T-cell (primary cell): Measurements from ENCODE around the gene KRTAP10-7. TPM values are rescaled to one million over a fixed set of nuclear protein-coding genes. Genes with fewer than 3 reads are reported as not detected.

Source experiments
- ATAC-seq, 4 experiments: fragments of 200-7000 bp in 3 of 4; fragments of 150-1000 bp in 1 of 4; cut with Tn5 transposase; replicated peaks in 1 of 4; 1 replicate in 3 of 4; 2 replicates in 1 of 4; pipeline ENCODE4 v1.10.0; 2021; ENCODE audit warnings: moderate library complexity in 3 of 4, mild to moderate bottlenecking in 2 of 4, moderate number of reproducible peaks in 1 of 4
- CTCF ChIA-PET, 2 donors: fragments of 300-600 bp; sonication (Branson Sonifier 250); formaldehyde crosslinking; loops; one replicate each; lab custom pipeline; 2022; ENCODE audit warnings: antibody characterized with exemption in 2 of 2; lab: Charles Lee
- POLR2A ChIA-PET, 2 donors: fragments of 300-600 bp; sonication (Branson Sonifier 250); formaldehyde crosslinking; loops; one replicate each; lab custom pipeline; 2022; ENCODE audit warnings: antibody characterized with exemption in 2 of 2; lab: Charles Lee
- DNase-seq, 35 experiments: peaks; one replicate each; pipeline versions ENCODE4 v3.0.0 to v3.0.0-alpha.2; 2013 to 2023
- H3K27ac ChIP-seq: one replicate; pipeline ENCODE4 v1.5.1; 2013; ENCODE audit warnings: low read length
- H3K27me3 ChIP-seq, 2 experiments: replicated peaks in 1 of 2; 1 replicate in 1 of 2; 2 replicates in 1 of 2; pipeline versions ENCODE4 v1.6.1 to v1.7.0; 2013; ENCODE audit warnings: low read length in 1 of 2, mixed read lengths in 1 of 2; ENCODE audit not compliant: control insufficient read depth in 2 of 2, insufficient read depth in 2 of 2; ENCODE audit errors: extremely low read depth in 1 of 2
- H3K36me3 ChIP-seq, 2 donors: 1 replicate in 1 of 2; 2 replicates in 1 of 2; pipeline versions ENCODE4 v1.6.1 to v1.7.0; 2013; ENCODE audit warnings: low read length in 1 of 2; ENCODE audit not compliant: control insufficient read depth in 2 of 2, insufficient read depth in 1 of 2; ENCODE audit errors: extremely low read depth in 1 of 2
- H3K4me1 ChIP-seq, 2 experiments: 1 replicate in 1 of 2; 2 replicates in 1 of 2; pipeline versions ENCODE4 v1.6.1 to v1.7.0; 2013; ENCODE audit warnings: low read length in 2 of 2, mixed read lengths in 1 of 2; ENCODE audit not compliant: insufficient read depth in 2 of 2, control insufficient read depth in 1 of 2; ENCODE audit errors: extremely low read depth in 1 of 2
- H3K4me3 ChIP-seq, 2 donors: 1 replicate in 1 of 2; 2 replicates in 1 of 2; pipeline versions ENCODE4 v1.5.1 to v1.7.0; 2013; ENCODE audit warnings: mild to moderate bottlenecking in 2 of 2, low read length in 1 of 2, moderate library complexity in 1 of 2; ENCODE audit not compliant: control insufficient read depth in 1 of 2; ENCODE audit errors: extremely low read depth in 1 of 2
- H3K9me3 ChIP-seq: 2 replicates; pipeline ENCODE4 v1.7.0; 2013
- H3K27ac Mint-ChIP-seq, 2 donors: one replicate each; pipeline ENCODE4 v1.8.0; 2020 to 2021; ENCODE audit warnings: mild to moderate bottlenecking in 2 of 2, mixed read lengths in 2 of 2
- H3K27me3 Mint-ChIP-seq, 2 donors: one replicate each; pipeline ENCODE4 v1.8.0; 2021 to 2022; ENCODE audit warnings: mixed read lengths in 2 of 2
- H3K36me3 Mint-ChIP-seq: one replicate; pipeline ENCODE4 v1.8.0; 2021; ENCODE audit warnings: mixed read lengths
- H3K4me1 Mint-ChIP-seq, 3 donors: one replicate each; pipeline ENCODE4 v1.8.0; 2020 to 2022; ENCODE audit warnings: mixed read lengths in 3 of 3, mild to moderate bottlenecking in 1 of 3
- H3K4me3 Mint-ChIP-seq, 3 donors: one replicate each; pipeline ENCODE4 v1.8.0; 2020 to 2022; ENCODE audit warnings: mild to moderate bottlenecking in 3 of 3, mixed read lengths in 3 of 3, moderate library complexity in 3 of 3
- H3K9me3 Mint-ChIP-seq, 3 donors: one replicate each; pipeline ENCODE4 v1.8.0; 2020 to 2022; ENCODE audit warnings: mixed read lengths in 3 of 3
- WGBS: methylation state at CpG from one replicate; pipeline ENCODE4 v1.1.5; 2013; ENCODE audit warnings: missing lambda C conversion rate; ENCODE audit not compliant: insufficient coverage; 5-methylcytosine and 5-hydroxymethylcytosine counted together
- total RNA-seq, 35 experiments: library from RNA in 6 of 35; stranded (reverse) in 6 of 35; fragments of 120-200 nt in 1 of 35; gene quantifications; one replicate each; pipeline versions ENCODE4 v1.2.1 to v1.2.4 and lab custom pipeline; 2013 to 2026

The KRTAP10-7 gene
- total RNA-seq, 5 donors from 2014 or later (not counting 1 experiment from before 2014, with no cell fraction given) = not detected

DNA sequence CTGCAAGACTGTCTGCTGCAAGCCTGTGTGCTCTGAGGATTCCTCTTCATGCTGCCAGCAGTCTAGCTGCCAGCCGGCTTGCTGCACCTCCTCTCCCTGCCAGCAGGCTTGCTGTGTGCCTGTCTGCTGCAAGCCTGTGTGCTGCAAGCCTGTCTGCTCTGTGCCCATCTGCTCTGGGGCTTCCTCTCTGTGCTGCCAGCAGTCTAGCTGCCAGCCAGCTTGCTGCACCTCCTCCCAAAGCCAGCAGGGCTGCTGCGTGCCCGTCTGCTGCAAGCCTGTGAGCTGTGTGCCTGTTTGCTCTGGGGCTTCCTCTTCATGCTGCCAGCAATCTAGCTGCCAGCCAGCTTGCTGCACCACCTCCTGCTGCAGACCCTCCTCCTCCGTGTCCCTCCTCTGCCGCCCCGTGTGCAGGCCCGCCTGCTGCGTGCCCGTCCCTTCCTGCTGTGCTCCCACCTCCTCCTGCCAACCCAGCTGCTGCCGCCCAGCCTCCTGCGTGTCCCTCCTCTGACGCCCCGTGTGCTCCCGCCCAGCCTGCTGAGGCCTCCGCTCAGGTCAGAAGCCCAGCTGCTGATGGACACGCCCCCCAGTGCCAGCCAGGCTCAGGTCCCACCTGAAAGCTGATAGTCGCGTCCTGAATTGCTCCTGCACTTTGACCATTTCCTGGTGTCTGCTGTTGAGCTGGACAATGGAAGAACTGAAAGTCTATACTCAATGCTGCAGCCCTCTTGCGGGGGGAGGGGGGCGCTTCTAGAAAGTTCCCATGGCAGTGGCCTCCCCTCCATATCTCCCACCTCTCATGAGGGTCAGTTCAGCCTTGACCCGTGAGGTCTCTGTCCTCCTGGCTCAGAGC is 25.7 kb upstream of the KRTAP10-7 start:
- Histone ChIP-seq H3K4me1 (peaks cover 0 to 7% of the 10 kb centered on the region in 2 experiments), H3K9me3 (no peaks in the 10 kb centered on the region), H3K36me3 (no peaks in the 10 kb centered on the region), H3K27me3 (peaks cover 0 to 36% of the 10 kb centered on the region in 2 experiments), H3K27ac (no peak overlapping the region), H3K4me3 (no peak overlapping the region)
- WGBS = 37% methylated on average over 20 of the region's 21 CpGs
- H3K27me3 Mint-ChIP-seq = peaks cover 9 to 12% of the 10 kb centered on the region in 2 donors
- H3K36me3 Mint-ChIP-seq = no peaks in the 10 kb centered on the region
- H3K27ac Mint-ChIP-seq = no peak overlapping the region
- peaks cover 0 to 12% (median 2%) of the 10 kb centered on the region in 3 donors for H3K4me1 Mint-ChIP-seq
- POLR2A ChIA-PET = no interaction called here
- ATAC-seq (no peak), DNase-seq (peak in 2 of 35 experiments; percentile 2 to 10)
- CTCF ChIA-PET = no interaction called here
- H3K9me3 Mint-ChIP-seq = peaks cover 0 to 15% (median 8%) of the 10 kb centered on the region in 3 donors
- H3K4me3 Mint-ChIP-seq = no peak overlapping the region

DNA sequence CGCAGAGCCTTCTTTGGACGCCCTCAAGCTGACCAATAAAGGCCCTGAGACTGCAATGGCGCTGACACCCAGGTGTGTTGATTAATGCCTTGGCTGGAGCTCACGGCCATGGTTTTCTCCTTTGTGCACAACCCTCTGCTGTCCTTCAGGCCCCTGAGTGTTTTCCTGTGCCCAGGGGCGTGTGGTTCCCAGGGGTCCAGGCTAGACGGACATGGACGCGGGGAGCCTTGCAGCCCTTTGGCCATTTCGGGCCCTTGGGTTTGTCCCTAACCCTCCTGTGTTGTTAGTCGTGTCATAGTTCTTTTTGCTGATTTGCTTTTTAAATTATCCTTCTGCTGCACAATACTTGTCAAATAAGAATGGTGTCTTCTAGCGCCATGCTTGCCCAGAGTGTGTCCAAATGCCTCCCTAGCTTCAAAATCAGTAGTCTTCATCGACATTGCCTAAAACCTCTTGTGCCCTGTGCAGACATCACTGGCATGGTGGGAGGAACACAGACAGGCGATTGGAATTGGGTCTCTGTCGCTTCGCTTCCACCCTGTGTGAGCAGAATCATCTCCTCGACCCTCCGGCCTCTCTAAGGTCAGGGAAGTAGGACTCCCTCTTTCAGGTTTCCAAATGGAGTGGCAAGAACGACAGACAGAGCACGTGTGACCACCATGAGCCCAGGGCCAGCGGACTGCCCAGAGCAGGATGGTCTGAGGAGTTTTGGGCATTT is 24.9 kb upstream of the KRTAP10-7 start:
- H3K4me3 ChIP-seq = no peak overlapping the region
- Mint-ChIP-seq H3K36me3 (no peaks in the 10 kb centered on the region), H3K27ac (no peak overlapping the region), H3K27me3 (peaks cover 9 to 16% of the 10 kb centered on the region in 2 donors), H3K4me3 (no peak overlapping the region), H3K4me1 (peaks cover 0 to 12% (median 5%) of the 10 kb centered on the region in 3 donors), H3K9me3 (peaks cover 4 to 17% (median 8%) of the 10 kb centered on the region in 3 donors)
- no peaks in the 10 kb centered on the region for H3K9me3 ChIP-seq
- H3K4me1 ChIP-seq = peaks cover 0 to 7% of the 10 kb centered on the region in 2 experiments
- 84% methylated on average over 16 of the region's 20 CpGs for WGBS
- ATAC-seq (no peak), DNase-seq (peak in 1 of 35 experiments; percentile 23)
- ChIA-PET POLR2A (no interaction called here), CTCF (no interaction called here)
- H3K27ac ChIP-seq = no peak overlapping the region
- H3K27me3 ChIP-seq = peaks cover 0 to 33% of the 10 kb centered on the region in 2 experiments
- H3K36me3 ChIP-seq = no peaks in the 10 kb centered on the region

DNA sequence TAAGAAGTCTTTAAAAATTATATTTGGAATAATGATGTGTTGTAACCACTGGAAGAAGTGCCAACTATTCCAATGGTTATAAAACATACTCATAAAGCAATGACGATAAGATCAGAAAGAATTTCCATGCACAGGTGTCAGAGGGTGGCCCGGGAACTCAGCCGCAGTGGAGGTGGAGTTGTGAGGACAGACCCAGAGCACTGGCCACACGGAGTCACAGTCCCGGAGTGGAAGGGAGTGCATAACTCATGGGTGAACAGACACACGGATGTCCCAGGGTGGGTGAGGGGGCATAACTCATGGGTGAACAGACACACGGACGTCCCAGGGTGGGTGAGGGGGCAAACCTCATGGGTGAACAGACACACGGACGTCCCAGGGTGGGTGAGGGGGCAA is 24.4 kb upstream of the KRTAP10-7 start:
- peaks cover 0 to 33% of the 10 kb centered on the region in 2 experiments for H3K27me3 ChIP-seq
- no peak overlapping the region for H3K4me3 ChIP-seq
- peaks cover 4 to 21% (median 9%) of the 10 kb centered on the region in 3 donors for H3K9me3 Mint-ChIP-seq
- ChIA-PET POLR2A (no interaction called here), CTCF (no interaction called here)
- 79% methylated on average over 4 of the region's 10 CpGs for WGBS
- H3K27ac ChIP-seq = no peak overlapping the region
- no peaks in the 10 kb centered on the region for H3K36me3 ChIP-seq
- H3K9me3 ChIP-seq = no peaks in the 10 kb centered on the region
- H3K27ac Mint-ChIP-seq = no peak overlapping the region
- peaks cover 9 to 16% of the 10 kb centered on the region in 2 donors for H3K27me3 Mint-ChIP-seq
- peaks cover 0 to 7% of the 10 kb centered on the region in 2 experiments for H3K4me1 ChIP-seq
- H3K36me3 Mint-ChIP-seq = no peaks in the 10 kb centered on the region
- ATAC-seq (no peak), DNase-seq (no peak)
- no peak overlapping the region for H3K4me3 Mint-ChIP-seq
- H3K4me1 Mint-ChIP-seq = peaks cover under 1 to 12% (median 5%) of the 10 kb centered on the region in 3 donors

DNA sequence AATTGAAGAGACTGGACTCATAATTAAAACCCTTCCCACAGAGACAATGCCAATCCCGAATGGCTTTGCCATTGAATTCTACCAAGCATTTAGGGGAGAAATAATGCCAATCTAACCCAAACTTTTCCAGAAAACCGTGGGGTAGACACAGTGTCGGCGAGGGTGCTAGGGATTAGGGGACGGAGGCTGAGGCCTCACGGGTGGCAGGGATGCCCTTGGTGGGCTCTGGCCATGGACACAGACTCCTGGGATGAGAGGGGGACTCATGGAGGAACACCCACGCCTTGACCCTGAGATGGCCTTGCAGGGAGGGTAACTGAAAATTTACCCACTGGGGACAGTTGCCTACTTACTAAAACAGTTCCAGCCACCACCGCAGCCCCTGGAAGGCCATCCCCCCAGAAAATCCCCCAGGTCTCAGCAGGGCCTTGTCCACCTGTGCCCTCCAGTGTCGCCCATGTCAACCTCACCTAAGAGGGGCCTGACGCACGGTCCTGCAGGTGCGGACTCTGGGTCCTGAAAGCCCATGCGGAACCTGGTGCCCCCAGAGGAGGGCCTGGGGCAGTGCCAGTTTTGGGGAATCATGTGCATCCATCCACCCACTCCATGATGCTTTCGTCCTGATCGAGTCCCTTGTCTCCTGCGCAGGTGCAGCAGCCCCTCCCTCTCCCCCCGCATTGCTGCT is 21.9 kb upstream of the KRTAP10-7 start:
- ChIA-PET POLR2A (no interaction called here), CTCF (no interaction called here)
- ATAC-seq (no peak), DNase-seq (peak in 1 of 35 experiments; percentile 2)
- Histone ChIP-seq H3K4me1 (peaks cover 0 to 7% of the 10 kb centered on the region in 2 experiments), H3K36me3 (no peaks in the 10 kb centered on the region), H3K27ac (no peak overlapping the region), H3K4me3 (no peak overlapping the region), H3K9me3 (no peaks in the 10 kb centered on the region), H3K27me3 (peaks cover 0 to 21% of the 10 kb centered on the region in 2 experiments)
- H3K27ac Mint-ChIP-seq = peak overlapping the region in 1 of 2 donors; percentile 72
- peaks cover 13 to 15% of the 10 kb centered on the region in 2 donors for H3K27me3 Mint-ChIP-seq
- 94% methylated on average over 9 of the region's 17 CpGs for WGBS
- H3K36me3 Mint-ChIP-seq = no peaks in the 10 kb centered on the region
- H3K4me3 Mint-ChIP-seq = no peak overlapping the region
- H3K4me1 Mint-ChIP-seq = peaks cover 12 to 27% (median 12%) of the 10 kb centered on the region in 3 donors
- peaks cover 8 to 29% (median 16%) of the 10 kb centered on the region in 3 donors for H3K9me3 Mint-ChIP-seq

DNA sequence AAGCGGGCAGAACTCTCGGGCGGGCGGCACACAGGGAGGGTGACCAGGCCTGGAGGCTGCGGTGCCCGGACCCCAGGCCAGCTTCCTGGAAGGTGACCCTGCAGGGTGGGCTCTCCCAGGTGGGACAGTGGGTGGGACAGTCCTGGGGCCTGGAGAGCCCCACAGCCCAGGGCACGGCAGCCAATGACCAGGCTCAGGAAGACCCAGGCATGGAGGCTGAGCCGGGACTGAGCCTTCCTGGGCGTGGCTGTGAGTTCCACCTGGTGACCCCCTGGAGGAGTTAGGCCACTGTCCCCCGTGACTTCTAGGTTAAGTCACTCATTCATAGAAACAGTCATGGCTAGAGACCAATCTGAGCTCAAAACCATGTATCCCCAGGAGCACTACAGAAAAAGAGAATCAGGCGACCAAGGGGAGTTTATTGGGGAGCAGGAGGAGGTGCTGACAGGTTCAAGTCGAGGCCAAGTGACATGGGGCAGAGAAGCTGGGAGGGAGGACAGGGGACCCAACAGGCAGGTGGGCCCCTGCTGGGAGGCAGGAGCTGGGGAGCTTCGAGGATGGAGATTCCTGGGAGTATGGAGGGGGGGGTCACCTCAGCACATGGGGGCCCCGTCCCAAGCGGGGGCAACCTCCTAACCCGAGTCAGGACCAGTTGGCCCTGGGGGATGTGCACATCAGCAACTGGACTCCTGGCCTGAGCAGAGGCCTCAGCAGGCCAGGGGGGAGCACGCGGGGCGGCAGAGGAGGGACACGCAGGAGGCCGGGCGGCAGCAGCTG is 21.2 kb upstream of the KRTAP10-7 start:
- H3K36me3 Mint-ChIP-seq = no peaks in the 10 kb centered on the region
- no peaks in the 10 kb centered on the region for H3K36me3 ChIP-seq
- WGBS = 66% methylated on average over 10 of the region's 22 CpGs
- POLR2A ChIA-PET = no interaction called here
- no peak overlapping the region for H3K4me3 ChIP-seq
- H3K9me3 ChIP-seq = no peaks in the 10 kb centered on the region
- no peak overlapping the region for H3K27ac Mint-ChIP-seq
- peaks cover 0 to 10% of the 10 kb centered on the region in 2 experiments for H3K4me1 ChIP-seq
- peaks cover 0 to 20% of the 10 kb centered on the region in 2 experiments for H3K27me3 ChIP-seq
- peak in 2 of 35 experiments; percentile 3 to 17 for DNase-seq
- no peak overlapping the region for H3K4me3 Mint-ChIP-seq
- H3K27ac ChIP-seq = no peak overlapping the region
- ATAC-seq = no peak
- peaks cover 19 to 30% (median 19%) of the 10 kb centered on the region in 3 donors for H3K4me1 Mint-ChIP-seq
- peaks cover 8 to 29% (median 16%) of the 10 kb centered on the region in 3 donors for H3K9me3 Mint-ChIP-seq
- CTCF ChIA-PET = no interaction called here
- H3K27me3 Mint-ChIP-seq = peaks cover 14 to 19% of the 10 kb centered on the region in 2 donors
